ENCODE measurements around the gene RET. TPM values are rescaled to one million over a fixed set of nuclear protein-coding genes. Genes with fewer than 3 reads are reported as not detected.

The RET gene
- total and polyA plus RNA-seq, 4 donors = 0.31 to 1.3 (median 0.77) TPM

GRCh38 chr10:43124094-43124521 lies 47.2 kb downstream of the RET start:
- H3K36me3 ChIP-seq (ENCODE audit: control insufficient read depth in 4 of 4, insufficient read depth in 4 of 4, low read length in 4 of 4) = no peaks in the 10 kb centered on the region
- no peak overlapping the region for H3K27ac ChIP-seq (ENCODE audit: low read depth in 1 of 2, low read length in 1 of 2)
- no peak for ATAC-seq (ENCODE audit: insufficient read depth, low FRiP score)
- 76 to 84% methylated on average over 6 of the region's 6 CpGs for WGBS, 2 donors
- no peak for DNase-seq
- no peaks in the 10 kb centered on the region for H3K9me3 ChIP-seq (ENCODE audit: control insufficient read depth in 4 of 4, insufficient read depth in 3 of 4, low read length in 3 of 4)
- no peak overlapping the region for H3K9ac ChIP-seq (ENCODE audit: insufficient read depth in 1 of 2, low read length in 2 of 2)
- TF ChIP-seq, protein P1, sequence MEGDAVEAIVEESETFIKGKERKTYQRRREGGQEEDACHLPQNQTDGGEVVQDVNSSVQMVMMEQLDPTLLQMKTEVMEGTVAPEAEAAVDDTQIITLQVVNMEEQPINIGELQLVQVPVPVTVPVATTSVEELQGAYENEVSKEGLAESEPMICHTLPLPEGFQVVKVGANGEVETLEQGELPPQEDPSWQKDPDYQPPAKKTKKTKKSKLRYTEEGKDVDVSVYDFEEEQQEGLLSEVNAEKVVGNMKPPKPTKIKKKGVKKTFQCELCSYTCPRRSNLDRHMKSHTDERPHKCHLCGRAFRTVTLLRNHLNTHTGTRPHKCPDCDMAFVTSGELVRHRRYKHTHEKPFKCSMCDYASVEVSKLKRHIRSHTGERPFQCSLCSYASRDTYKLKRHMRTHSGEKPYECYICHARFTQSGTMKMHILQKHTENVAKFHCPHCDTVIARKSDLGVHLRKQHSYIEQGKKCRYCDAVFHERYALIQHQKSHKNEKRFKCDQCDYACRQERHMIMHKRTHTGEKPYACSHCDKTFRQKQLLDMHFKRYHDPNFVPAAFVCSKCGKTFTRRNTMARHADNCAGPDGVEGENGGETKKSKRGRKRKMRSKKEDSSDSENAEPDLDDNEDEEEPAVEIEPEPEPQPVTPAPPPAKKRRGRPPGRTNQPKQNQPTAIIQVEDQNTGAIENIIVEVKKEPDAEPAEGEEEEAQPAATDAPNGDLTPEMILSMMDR (IDR thresholded peaks at IDR 0.05; ENCODE audit: control extremely low read depth, extremely low read depth) = no peak
- H3K4me1 ChIP-seq (ENCODE audit: control insufficient read depth in 5 of 5, insufficient read depth in 5 of 5, low read length in 5 of 5) = peaks cover 0 to 13% (median 5%) of the 10 kb centered on the region in 5 donors
- H3K4me3 ChIP-seq = no peak overlapping the region
- no peaks in the 10 kb centered on the region for H3K27me3 ChIP-seq (ENCODE audit: control insufficient read depth in 3 of 3, insufficient read depth in 3 of 3, low read length in 2 of 3)

DNA sequence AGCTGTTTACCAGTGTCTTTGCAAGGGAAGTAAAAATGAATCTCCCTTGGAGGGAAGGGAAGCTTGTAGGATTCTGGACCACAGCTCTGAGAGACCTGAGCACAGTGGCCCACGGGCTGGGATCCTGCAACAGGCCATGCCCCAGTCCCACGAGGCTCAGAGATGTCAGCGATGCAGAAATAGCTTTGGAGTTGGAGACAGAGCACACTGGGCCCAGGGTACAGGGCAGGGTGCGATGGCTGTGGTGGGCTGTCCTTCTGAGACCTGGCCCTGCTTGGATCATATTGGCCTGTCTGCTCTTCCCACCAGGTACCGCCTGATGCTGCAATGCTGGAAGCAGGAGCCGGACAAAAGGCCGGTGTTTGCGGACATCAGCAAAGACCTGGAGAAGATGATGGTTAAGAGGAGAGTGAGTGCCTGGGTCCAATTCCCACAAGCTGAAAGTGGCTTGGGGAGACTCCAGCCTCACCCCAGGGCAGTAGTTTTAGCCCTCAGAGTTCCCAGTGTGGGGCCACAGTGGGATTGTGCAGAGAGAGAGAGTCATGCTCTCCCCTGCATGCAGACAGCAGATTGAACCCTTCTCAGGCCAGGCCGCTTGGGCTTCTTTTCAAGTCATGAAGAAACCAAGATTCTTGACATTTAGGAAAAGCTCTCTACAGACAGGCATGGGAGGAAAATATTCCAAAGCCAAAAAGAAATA lies 47.9 kb downstream of the RET start:
- TF ChIP-seq, protein P1 (IDR thresholded peaks at IDR 0.05; ENCODE audit: control extremely low read depth, extremely low read depth) = no peak
- no peak overlapping the region for H3K27ac ChIP-seq (ENCODE audit: low read depth in 1 of 2, low read length in 1 of 2)
- ATAC-seq (ENCODE audit: insufficient read depth, low FRiP score) (no peak), DNase-seq (peak in 1 of 3 donors; percentile 9)
- H3K9me3 ChIP-seq (ENCODE audit: control insufficient read depth in 4 of 4, insufficient read depth in 3 of 4, low read length in 3 of 4) = no peaks in the 10 kb centered on the region
- H3K4me1 ChIP-seq (ENCODE audit: control insufficient read depth in 5 of 5, insufficient read depth in 5 of 5, low read length in 5 of 5) = peaks cover 0 to 14% (median 5%) of the 10 kb centered on the region in 5 donors
- H3K9ac ChIP-seq (ENCODE audit: insufficient read depth in 1 of 2, low read length in 2 of 2) = no peak overlapping the region
- 88 to 89% methylated on average over 9 of the region's 9 CpGs for WGBS, 2 donors
- no peaks in the 10 kb centered on the region for H3K36me3 ChIP-seq (ENCODE audit: control insufficient read depth in 4 of 4, insufficient read depth in 4 of 4, low read length in 4 of 4)
- H3K27me3 ChIP-seq (ENCODE audit: control insufficient read depth in 3 of 3, insufficient read depth in 3 of 3, low read length in 2 of 3) = no peaks in the 10 kb centered on the region
- no peak overlapping the region for H3K4me3 ChIP-seq

DNA sequence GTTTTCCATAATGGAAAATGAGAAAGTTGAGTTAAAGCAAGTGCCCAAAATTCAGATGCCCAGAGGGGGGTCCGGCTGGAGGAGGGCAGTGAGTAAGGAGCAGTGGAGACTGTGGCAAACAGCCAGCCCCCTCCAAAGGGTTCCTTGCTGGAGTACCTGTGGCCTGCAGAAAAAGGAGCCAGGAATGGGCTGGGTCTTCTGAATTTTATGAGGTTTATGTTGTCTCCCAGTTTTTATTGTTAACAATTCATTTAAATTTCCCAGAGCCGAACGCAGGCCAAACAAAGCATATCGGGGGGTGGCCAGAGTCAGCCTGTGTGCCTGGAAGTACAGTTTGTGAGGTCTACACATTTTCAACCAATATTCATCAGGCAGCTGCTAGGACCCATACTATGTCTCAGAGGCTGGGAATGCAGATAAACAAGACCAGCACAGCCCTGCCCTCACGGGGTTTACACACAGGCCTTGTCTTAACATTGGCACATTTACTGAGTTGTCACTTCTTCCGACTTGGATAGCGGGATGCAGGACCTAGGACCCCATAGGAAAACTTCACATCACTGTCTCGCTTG lies 48.5 kb downstream of the RET start:
- DNase-seq (no peak), ATAC-seq (ENCODE audit: insufficient read depth, low FRiP score) (no peak)
- Histone ChIP-seq H3K4me3 (no peak overlapping the region), H3K9ac (ENCODE audit: insufficient read depth in 1 of 2, low read length in 2 of 2) (no peak overlapping the region), H3K9me3 (ENCODE audit: control insufficient read depth in 4 of 4, insufficient read depth in 3 of 4, low read length in 3 of 4) (no peaks in the 10 kb centered on the region), H3K4me1 (ENCODE audit: control insufficient read depth in 5 of 5, insufficient read depth in 5 of 5, low read length in 5 of 5) (peaks cover 0 to 12% (median 5%) of the 10 kb centered on the region in 5 donors), H3K27ac (ENCODE audit: low read depth in 1 of 2, low read length in 1 of 2) (no peak overlapping the region), H3K27me3 (ENCODE audit: control insufficient read depth in 3 of 3, insufficient read depth in 3 of 3, low read length in 2 of 3) (no peaks in the 10 kb centered on the region), H3K36me3 (ENCODE audit: control insufficient read depth in 4 of 4, insufficient read depth in 4 of 4, low read length in 4 of 4) (no peaks in the 10 kb centered on the region)
- TF ChIP-seq, protein P1 (IDR thresholded peaks at IDR 0.05; ENCODE audit: control extremely low read depth, extremely low read depth) = no peak
- 92 to 97% methylated on average over 8 of the region's 8 CpGs for WGBS, 2 donors
